ENCODE measurements around the gene BABAM2. TPM values are rescaled to one million over a fixed set of nuclear protein-coding genes. Genes with fewer than 3 reads are reported as not detected.

BABAM2 gene
- total RNA-seq, 2 experiments from 2014 or later = 19.7 to 33.2 TPM

DNA sequence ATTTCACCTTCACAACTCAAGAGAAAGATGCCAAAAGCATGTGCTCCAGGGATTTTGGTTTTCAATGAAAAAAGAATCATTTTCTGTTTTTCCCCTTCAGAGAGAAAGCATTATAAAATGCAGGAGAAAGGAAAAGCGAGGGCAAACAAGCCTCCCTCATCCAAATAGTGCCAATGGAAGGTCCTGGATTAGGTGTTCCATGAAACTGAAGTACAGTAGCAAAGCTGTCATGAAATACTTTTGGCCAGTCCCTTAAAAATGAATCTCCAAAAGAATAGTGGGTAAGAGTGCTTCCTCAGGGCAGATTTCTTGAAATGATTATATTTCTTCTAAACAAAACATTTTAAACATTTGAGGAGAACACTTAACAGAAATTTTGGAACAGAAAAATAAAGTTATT is 320.0 kb downstream of the BABAM2 start:
- ChIA-PET CTCF (ENCODE audit: unreplicated experiment) (no interaction called here), POLR2A (no interaction called here)
- TF ChIP-seq, protein P1, sequence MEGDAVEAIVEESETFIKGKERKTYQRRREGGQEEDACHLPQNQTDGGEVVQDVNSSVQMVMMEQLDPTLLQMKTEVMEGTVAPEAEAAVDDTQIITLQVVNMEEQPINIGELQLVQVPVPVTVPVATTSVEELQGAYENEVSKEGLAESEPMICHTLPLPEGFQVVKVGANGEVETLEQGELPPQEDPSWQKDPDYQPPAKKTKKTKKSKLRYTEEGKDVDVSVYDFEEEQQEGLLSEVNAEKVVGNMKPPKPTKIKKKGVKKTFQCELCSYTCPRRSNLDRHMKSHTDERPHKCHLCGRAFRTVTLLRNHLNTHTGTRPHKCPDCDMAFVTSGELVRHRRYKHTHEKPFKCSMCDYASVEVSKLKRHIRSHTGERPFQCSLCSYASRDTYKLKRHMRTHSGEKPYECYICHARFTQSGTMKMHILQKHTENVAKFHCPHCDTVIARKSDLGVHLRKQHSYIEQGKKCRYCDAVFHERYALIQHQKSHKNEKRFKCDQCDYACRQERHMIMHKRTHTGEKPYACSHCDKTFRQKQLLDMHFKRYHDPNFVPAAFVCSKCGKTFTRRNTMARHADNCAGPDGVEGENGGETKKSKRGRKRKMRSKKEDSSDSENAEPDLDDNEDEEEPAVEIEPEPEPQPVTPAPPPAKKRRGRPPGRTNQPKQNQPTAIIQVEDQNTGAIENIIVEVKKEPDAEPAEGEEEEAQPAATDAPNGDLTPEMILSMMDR (conservative IDR thresholded peaks at IDR 0.05; ENCODE audit: low read length) = no peak
- no peak for TF ChIP-seq EZH2phosphoT487 (IDR thresholded peaks at IDR 0.05; ENCODE audit: borderline replicate concordance, low read depth, low read length)

DNA sequence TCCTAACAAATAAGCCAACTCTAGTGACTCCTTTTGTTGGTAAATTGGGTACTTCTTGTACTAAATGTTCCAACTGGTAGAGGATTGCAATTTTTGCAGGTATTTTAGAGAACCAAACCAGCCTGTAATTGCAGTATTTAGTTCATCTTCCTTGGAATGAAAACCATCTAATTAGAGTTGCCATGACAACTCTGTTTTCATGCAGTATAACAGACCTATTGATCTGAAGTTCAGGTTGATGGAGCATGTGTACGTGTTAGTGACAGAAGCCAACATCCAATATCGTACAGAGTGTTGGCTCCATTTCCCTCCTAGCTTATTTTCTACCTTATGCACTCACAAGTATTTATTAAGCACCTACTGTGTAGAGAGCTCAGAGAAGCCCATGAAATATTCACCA is 325.8 kb downstream of the BABAM2 start:
- no peak for DNase-seq (ENCODE audit: low spot score)
- no peaks in the 10 kb centered on the region for H3K36me3 ChIP-seq (ENCODE audit: insufficient read depth, low read length)
- TF ChIP-seq EZH2phosphoT487 (IDR thresholded peaks at IDR 0.05; ENCODE audit: borderline replicate concordance, low read depth, low read length) = no peak
- TF ChIP-seq, protein P1 (conservative IDR thresholded peaks at IDR 0.05; ENCODE audit: low read length) = no peak
- H3K9me3 ChIP-seq (ENCODE audit: low read length) = no peaks in the 10 kb centered on the region
- H2AFZ ChIP-seq (ENCODE audit: low read length) = no peak overlapping the region
- H3K4me2 ChIP-seq (ENCODE audit: low read length) = no peak overlapping the region
- no peak overlapping the region for H3K27ac ChIP-seq (ENCODE audit: low read depth, low read length, poor library complexity, severe bottlenecking)
- intact Hi-C loops (cut with micrococcal nuclease; ENCODE audit: unreplicated experiment) = no loop called here
- no peaks in the 10 kb centered on the region for H3K79me2 ChIP-seq (ENCODE audit: insufficient read depth, low read depth, low read length)
- H3K4me3 ChIP-seq (ENCODE audit: low read depth, low read length, poor library complexity, severe bottlenecking) = no peak overlapping the region
- no peaks in the 10 kb centered on the region for H4K20me1 ChIP-seq (ENCODE audit: insufficient read depth, low read length)
- no TSS peak for BruUV-seq (replicated peaks)
- H3K9me2 ChIP-seq (ENCODE audit: insufficient read depth, low read length) = no peaks in the 10 kb centered on the region
- ChIA-PET CTCF (ENCODE audit: unreplicated experiment) (no interaction called here), POLR2A (no interaction called here)
- H3K4me1 ChIP-seq (ENCODE audit: insufficient read depth, low read length, poor library complexity, severe bottlenecking) = no peaks in the 10 kb centered on the region

More for the DNA sequence above, 320.0 kb downstream of the BABAM2 start:
- H3K9me2 ChIP-seq (ENCODE audit: insufficient read depth, low read length) = no peaks in the 10 kb centered on the region
- H3K4me2 ChIP-seq (ENCODE audit: low read length) = no peak overlapping the region
- H2AFZ ChIP-seq (ENCODE audit: low read length) = no peak overlapping the region
- no peak overlapping the region for H3K27ac ChIP-seq (ENCODE audit: low read depth, low read length, poor library complexity, severe bottlenecking)
- no peaks in the 10 kb centered on the region for H4K20me1 ChIP-seq (ENCODE audit: insufficient read depth, low read length)
- H3K79me2 ChIP-seq (ENCODE audit: insufficient read depth, low read depth, low read length) = no peaks in the 10 kb centered on the region
- H3K4me3 ChIP-seq (ENCODE audit: low read depth, low read length, poor library complexity, severe bottlenecking) = no peak overlapping the region
- BruUV-seq (replicated peaks) = no TSS peak
- no peaks in the 10 kb centered on the region for H3K9me3 ChIP-seq (ENCODE audit: low read length)
- H3K36me3 ChIP-seq (ENCODE audit: insufficient read depth, low read length) = no peaks in the 10 kb centered on the region
- intact Hi-C loops (cut with micrococcal nuclease; ENCODE audit: unreplicated experiment) = no loop called here
- H3K4me1 ChIP-seq (ENCODE audit: insufficient read depth, low read length, poor library complexity, severe bottlenecking) = no peaks in the 10 kb centered on the region
- DNase-seq (ENCODE audit: low spot score) = no peak

DNA sequence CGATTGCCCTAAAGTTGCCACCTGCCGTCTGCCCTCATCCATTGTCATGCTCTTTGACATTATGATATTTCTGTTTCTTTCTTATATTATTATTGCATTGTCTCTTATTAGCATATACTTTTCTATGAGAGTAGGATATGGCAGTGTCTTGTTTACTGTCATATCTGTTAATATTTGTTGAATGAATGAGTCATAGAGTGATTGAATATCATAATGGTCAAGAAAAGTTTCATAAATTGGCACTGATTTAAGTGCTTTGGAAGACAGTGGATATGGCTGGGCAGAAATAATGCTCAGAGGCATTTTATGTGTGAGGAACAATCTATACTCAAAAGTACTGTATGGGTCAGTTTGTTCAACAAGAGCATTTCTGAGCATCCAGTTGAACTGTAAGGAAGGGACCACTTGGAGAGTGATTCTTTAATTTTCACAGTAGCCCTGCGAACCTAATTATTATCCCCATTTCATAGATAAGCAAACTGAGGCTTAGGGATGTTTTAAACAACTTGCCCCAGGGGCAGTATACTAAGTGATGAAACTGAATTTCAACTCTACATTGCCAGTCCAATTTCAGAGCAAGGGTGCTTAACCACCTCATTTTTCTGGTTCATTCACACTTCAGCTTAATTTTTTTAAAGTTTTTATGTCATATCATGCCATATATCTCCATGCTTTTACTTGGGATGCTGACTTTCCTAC is 326.7 kb downstream of the BABAM2 start:
- ChIA-PET CTCF (ENCODE audit: unreplicated experiment) (no interaction called here), POLR2A (no interaction called here)
- no peaks in the 10 kb centered on the region for H3K9me2 ChIP-seq (ENCODE audit: insufficient read depth, low read length)
- no peaks in the 10 kb centered on the region for H4K20me1 ChIP-seq (ENCODE audit: insufficient read depth, low read length)
- intact Hi-C loops (cut with micrococcal nuclease; ENCODE audit: unreplicated experiment) = no loop called here
- no peak overlapping the region for H3K4me2 ChIP-seq (ENCODE audit: low read length)
- H3K27ac ChIP-seq (ENCODE audit: low read depth, low read length, poor library complexity, severe bottlenecking) = no peak overlapping the region
- H3K4me1 ChIP-seq (ENCODE audit: insufficient read depth, low read length, poor library complexity, severe bottlenecking) = no peaks in the 10 kb centered on the region
- H3K4me3 ChIP-seq (ENCODE audit: low read depth, low read length, poor library complexity, severe bottlenecking) = no peak overlapping the region
- H3K9me3 ChIP-seq (ENCODE audit: low read length) = no peaks in the 10 kb centered on the region
- DNase-seq (ENCODE audit: low spot score) = no peak
- BruUV-seq (replicated peaks) = no TSS peak
- H3K79me2 ChIP-seq (ENCODE audit: insufficient read depth, low read depth, low read length) = no peaks in the 10 kb centered on the region
- TF ChIP-seq EZH2phosphoT487 (IDR thresholded peaks at IDR 0.05; ENCODE audit: borderline replicate concordance, low read depth, low read length) = no peak
- TF ChIP-seq, protein P1 (conservative IDR thresholded peaks at IDR 0.05; ENCODE audit: low read length) = no peak
- no peaks in the 10 kb centered on the region for H3K36me3 ChIP-seq (ENCODE audit: insufficient read depth, low read length)
- H2AFZ ChIP-seq (ENCODE audit: low read length) = no peak overlapping the region
